H9 (cell line): ENCODE data around the gene BIRC6. TPM values are rescaled to one million over a fixed set of nuclear protein-coding genes. Genes with fewer than 3 reads are reported as not detected.

Experiments
- DNase-seq: peaks from one replicate; pipeline ENCODE4 v3.0.0-alpha.2; 2017
- H2AFZ ChIP-seq: one replicate; pipeline ENCODE4 v1.6.1; 2013; ENCODE audit warnings: mild to moderate bottlenecking, low read length, control low read depth, moderate library complexity
- H2AK5ac ChIP-seq: 2 replicates; pipeline ENCODE4 v1.6.1; 2013; ENCODE audit warnings: low read length, control low read depth, mixed read lengths; ENCODE audit not compliant: insufficient read length
- H2BK120ac ChIP-seq: one replicate; pipeline ENCODE4 v1.6.1; 2013; ENCODE audit warnings: low read depth, mild to moderate bottlenecking, low read length, control low read depth, inconsistent platforms; ENCODE audit not compliant: poor library complexity, severe bottlenecking
- H2BK12ac ChIP-seq: 2 replicates; pipeline ENCODE4 v1.6.1; 2013; ENCODE audit warnings: low read length, control low read depth, mixed read lengths, low read depth; ENCODE audit not compliant: insufficient read length
- H2BK15ac ChIP-seq: 2 replicates; pipeline ENCODE4 v1.6.1; 2013; ENCODE audit warnings: low read depth, low read length, control low read depth
- H2BK20ac ChIP-seq: one replicate; pipeline ENCODE4 v1.6.1; 2013; ENCODE audit warnings: low read depth, mild to moderate bottlenecking, low read length, control low read depth, inconsistent platforms; ENCODE audit not compliant: poor library complexity, severe bottlenecking
- H2BK5ac ChIP-seq: 2 replicates; pipeline ENCODE4 v1.6.1; 2013; ENCODE audit warnings: low read length, control low read depth, mixed read lengths; ENCODE audit not compliant: insufficient read length
- H3K14ac ChIP-seq: 2 replicates; pipeline ENCODE4 v1.6.1; 2013; ENCODE audit warnings: low read length, control low read depth; ENCODE audit not compliant: insufficient read depth
- H3K18ac ChIP-seq: 2 replicates; pipeline ENCODE4 v1.6.1; 2013; ENCODE audit warnings: low read depth, mild to moderate bottlenecking, mixed read lengths, low read length, control low read depth; ENCODE audit not compliant: insufficient read length
- H3K23ac ChIP-seq: 2 replicates; pipeline ENCODE4 v1.6.1; 2013; ENCODE audit warnings: low read length, control low read depth, mixed read lengths, low read depth; ENCODE audit not compliant: insufficient read length
- H3K23me2 ChIP-seq: 2 replicates; pipeline ENCODE4 v1.6.1; 2013; ENCODE audit warnings: low read depth, mild to moderate bottlenecking, mixed read lengths, low read length, control low read depth; ENCODE audit not compliant: insufficient read length, poor library complexity, severe bottlenecking
- H3K27ac ChIP-seq: 2 replicates; pipeline ENCODE4 v1.5.1; 2013; ENCODE audit warnings: low read length, control low read depth, mixed read lengths, low read depth; ENCODE audit not compliant: insufficient read length
- H3K27me3 ChIP-seq: 2 replicates; pipeline ENCODE4 v1.6.1; 2013; ENCODE audit warnings: low read length, control low read depth, inconsistent platforms; ENCODE audit not compliant: insufficient read depth
- H3K4ac ChIP-seq: 2 replicates; pipeline ENCODE4 v1.6.1; 2013; ENCODE audit warnings: low read depth, mild to moderate bottlenecking, control low read depth, inconsistent platforms, low read length, moderate library complexity
- H3K4me1 ChIP-seq: 2 replicates; pipeline ENCODE4 v1.6.1; 2013; ENCODE audit warnings: low read length, control low read depth, inconsistent platforms; ENCODE audit not compliant: insufficient read depth
- H3K4me2 ChIP-seq: 2 replicates; pipeline ENCODE4 v1.6.1; 2013; ENCODE audit warnings: low read length, control low read depth, mixed read lengths; ENCODE audit not compliant: insufficient read length, insufficient read depth
- H3K56ac ChIP-seq: 2 replicates; pipeline ENCODE4 v1.6.1; 2013; ENCODE audit warnings: low read depth, mild to moderate bottlenecking, mixed read lengths, low read length, control low read depth; ENCODE audit not compliant: insufficient read length
- H3K79me1 ChIP-seq: 2 replicates; pipeline ENCODE4 v1.6.1; 2013; ENCODE audit warnings: low read depth, mild to moderate bottlenecking, moderate library complexity, low read length, control low read depth, inconsistent platforms; ENCODE audit not compliant: insufficient read depth, poor library complexity, severe bottlenecking
- H3K79me2 ChIP-seq: 2 replicates; pipeline ENCODE4 v1.6.1; 2013; ENCODE audit warnings: low read length, control low read depth, inconsistent platforms; ENCODE audit not compliant: insufficient read depth
- H3K9ac ChIP-seq: 2 replicates; pipeline ENCODE4 v1.6.1; 2013; ENCODE audit warnings: low read length, control low read depth, mixed read lengths; ENCODE audit not compliant: insufficient read length; ENCODE audit errors: extremely low read depth
- H3K9me3 ChIP-seq: one replicate; pipeline ENCODE4 v1.6.1; 2013; ENCODE audit warnings: low read depth, low read length, inconsistent platforms; ENCODE audit not compliant: control insufficient read depth
- H3T11ph ChIP-seq: one replicate; pipeline ENCODE4 v1.6.1; 2013; ENCODE audit warnings: mild to moderate bottlenecking, low read length, control low read depth, inconsistent platforms
- H4K20me1 ChIP-seq: one replicate; pipeline ENCODE4 v1.6.1; 2013; ENCODE audit not compliant: control insufficient read depth, insufficient read length, insufficient read depth
- H4K5ac ChIP-seq: 2 replicates; pipeline ENCODE4 v1.6.1; 2013; ENCODE audit warnings: low read depth, mild to moderate bottlenecking, mixed read lengths, low read length, control low read depth; ENCODE audit not compliant: insufficient read length
- H4K8ac ChIP-seq: replicated peaks from 2 replicates; pipeline ENCODE4 v1.6.1; 2013; ENCODE audit warnings: low read length, control low read depth, mixed read lengths, low read depth; ENCODE audit not compliant: insufficient read length
- H4K91ac ChIP-seq: 2 replicates; pipeline ENCODE4 v1.6.1; 2013; ENCODE audit warnings: low read depth, mild to moderate bottlenecking, moderate library complexity, mixed read lengths, low read length, control low read depth; ENCODE audit not compliant: insufficient read length
- H3K27ac Mint-ChIP-seq, 3 experiments: 2 replicates in 2 of 3; 3 replicates in 1 of 3; pipeline ENCODE4 v1.8.0; 2020 to 2021; ENCODE audit warnings: mixed read lengths in 3 of 3, mild to moderate bottlenecking in 1 of 3, moderate library complexity in 1 of 3
- H3K27me3 Mint-ChIP-seq: 2 replicates; pipeline ENCODE4 v1.8.0; 2021; ENCODE audit warnings: low read depth, mild to moderate bottlenecking, moderate library complexity, mixed read lengths
- H3K36me3 Mint-ChIP-seq, 3 experiments: 2 replicates in 2 of 3; 3 replicates in 1 of 3; pipeline ENCODE4 v1.8.0; 2020 to 2021; ENCODE audit warnings: low read depth in 3 of 3, mixed read lengths in 3 of 3; ENCODE audit not compliant: insufficient read depth in 1 of 3
- H3K4me1 Mint-ChIP-seq, 2 experiments: 2 replicates each; pipeline ENCODE4 v1.8.0; 2020; ENCODE audit warnings: mixed read lengths in 2 of 2
- H3K4me3 Mint-ChIP-seq, 2 experiments: 2 replicates in 1 of 2; 3 replicates in 1 of 2; pipeline ENCODE4 v1.8.0; 2020 to 2021; ENCODE audit warnings: mild to moderate bottlenecking in 2 of 2, mixed read lengths in 2 of 2, moderate library complexity in 1 of 2
- H3K9me3 Mint-ChIP-seq, 2 experiments: 2 replicates in 1 of 2; 3 replicates in 1 of 2; pipeline ENCODE4 v1.8.0; 2020; ENCODE audit warnings: mild to moderate bottlenecking in 2 of 2, mixed read lengths in 2 of 2, moderate library complexity in 1 of 2
- CTCF ChIP-seq: fragments of 200-600 bp; sonication (generic); conservative IDR thresholded peaks from 3 replicates; pipeline ENCODE4 v1.8.0; 2021; ENCODE audit warnings: antibody characterized with exemption, mild to moderate bottlenecking
- WGBS: extraction: QIAGEN DNeasy Blood & Tissue Kit; methylation state at CpG from one replicate; pipeline ENCODE4 v1.1.7; 2013; ENCODE audit warnings: missing lambda C conversion rate, low lambda C conversion rate, mixed read lengths; ENCODE audit not compliant: insufficient read length; ENCODE audit errors: extremely low coverage; 5-methylcytosine and 5-hydroxymethylcytosine counted together
- total RNA-seq: library from RNA; stranded (reverse); gene quantifications from 2 replicates; pipeline ENCODE4 v1.2.1, GENCODE V29; 2021

The BIRC6 gene
- total RNA-seq, 1 experiment from 2014 or later = 78.8 TPM

GRCh38 chr2:32564417-32565035 lies 207.7 kb downstream of the BIRC6 start:
- Histone ChIP-seq H4K91ac (no peak overlapping the region), H3K14ac (no peak overlapping the region), H3T11ph (no peak overlapping the region), H3K56ac (no peak overlapping the region), H2BK20ac (no peak overlapping the region), H2BK5ac (no peak overlapping the region), H3K4ac (no peak overlapping the region), H3K23ac (no peak overlapping the region), H2AK5ac (no peak overlapping the region), H3K27me3 (no peaks in the 10 kb centered on the region), H3K27ac (no peak overlapping the region), H2BK120ac (no peak overlapping the region), H4K5ac (no peak overlapping the region), H4K20me1 (no peaks in the 10 kb centered on the region), H3K23me2 (no peaks in the 10 kb centered on the region), H2AFZ (no peak overlapping the region), H3K4me1 (no peaks in the 10 kb centered on the region), H3K18ac (no peak overlapping the region), H2BK15ac (no peak overlapping the region), H4K8ac (no peak overlapping the region), H2BK12ac (no peak overlapping the region), H3K9ac (no peak overlapping the region), H3K4me2 (no peak overlapping the region), H3K9me3 (no peaks in the 10 kb centered on the region), H3K79me2 (no peaks in the 10 kb centered on the region), H3K79me1 (no peaks in the 10 kb centered on the region)
- Mint-ChIP-seq H3K4me3 (no peak overlapping the region), H3K36me3 (peaks cover 13 to 22% (median 21%) of the 10 kb centered on the region in 3 experiments), H3K27ac (peak overlapping the region in 1 of 3 experiments; percentile 57; a peak in 1 of 7 replicates), H3K9me3 (peaks cover 3 to 4% of the 10 kb centered on the region in 2 experiments), H3K27me3 (no peaks in the 10 kb centered on the region), H3K4me1 (peaks cover 12% of the 10 kb centered on the region in 2 experiments)
- TF ChIP-seq CTCF = no peak
- no CpG with 5 or more reads among the region's 2 CpGs for WGBS
- DNase-seq = no peak
